NCI-H1048 (cell line): Measurements from ENCODE around the gene KRTAP5-3.
"Not testable (repeated sequence)": the region's sequence is repeated elsewhere in the genome, so short reads cannot be mapped to it uniquely, and the experiment has no call there.

Experiments
- DNase-seq: peaks from one replicate; lab custom pipeline; 2025; lab: John Stamatoyannopoulos, UW

The KRTAP5-3 gene

DNA sequence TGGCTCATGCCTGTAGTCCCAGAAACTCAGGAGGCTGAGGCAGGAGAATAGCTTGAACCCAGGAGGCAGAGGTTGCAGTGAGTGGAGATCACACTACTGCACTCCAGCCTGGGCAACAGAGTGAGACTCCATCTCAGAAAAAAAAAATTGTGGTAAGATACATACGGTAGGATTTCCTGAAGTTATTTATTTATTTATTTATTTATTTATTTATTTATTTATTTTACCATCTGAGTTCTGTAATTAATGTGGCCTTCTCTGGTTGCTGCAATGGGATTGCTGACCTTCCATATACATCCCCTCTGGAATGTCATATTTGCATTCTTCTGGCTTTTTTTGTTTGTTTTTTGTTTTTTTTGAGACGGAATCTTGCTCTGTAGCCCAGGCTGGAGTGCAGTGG, 25.4 kb downstream of the KRTAP5-3 start:
- DNase-seq = not testable (repeated sequence)

DNA sequence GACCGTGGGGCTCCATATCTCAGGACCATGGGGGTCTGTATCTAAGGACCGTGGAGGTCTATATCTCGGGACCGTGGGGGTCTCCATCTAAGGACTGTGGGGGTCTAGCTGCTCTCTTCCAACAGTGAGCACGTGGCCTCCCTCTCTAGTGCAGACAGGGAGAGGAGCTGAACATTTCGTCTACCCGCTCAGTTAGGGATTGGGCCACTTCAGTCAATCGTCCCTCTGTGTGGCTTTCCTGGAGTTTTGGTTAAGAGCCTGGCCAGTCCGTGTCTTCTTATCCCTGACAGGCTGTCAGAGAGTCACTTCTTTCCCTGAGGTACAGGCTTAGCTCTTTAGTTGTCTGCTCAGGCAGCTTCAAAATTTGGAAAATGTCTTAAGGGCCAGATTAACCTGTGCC, 26.3 kb downstream of the KRTAP5-3 start:
- DNase-seq = no peak

DNA sequence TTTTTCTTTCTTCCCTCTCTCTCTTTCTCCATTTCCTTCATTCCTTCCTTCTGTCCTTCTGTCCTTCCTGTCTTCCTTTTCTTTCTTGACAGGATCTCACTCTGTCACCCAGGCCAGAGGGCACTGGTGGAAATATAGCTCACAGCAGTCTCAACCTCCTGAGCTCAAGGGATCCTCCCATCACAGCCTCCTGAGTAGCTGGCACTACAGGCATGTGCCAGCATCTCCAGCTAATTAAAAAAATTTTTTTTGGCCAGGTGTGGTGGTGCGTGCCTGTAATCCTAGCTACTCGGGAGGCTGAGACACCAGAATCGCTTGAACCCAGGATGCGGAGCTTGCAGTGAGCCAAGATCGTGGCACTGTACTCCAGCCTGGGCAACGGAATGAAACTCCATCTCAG, 31.4 kb downstream of the KRTAP5-3 start:
- DNase-seq = no peak

DNA sequence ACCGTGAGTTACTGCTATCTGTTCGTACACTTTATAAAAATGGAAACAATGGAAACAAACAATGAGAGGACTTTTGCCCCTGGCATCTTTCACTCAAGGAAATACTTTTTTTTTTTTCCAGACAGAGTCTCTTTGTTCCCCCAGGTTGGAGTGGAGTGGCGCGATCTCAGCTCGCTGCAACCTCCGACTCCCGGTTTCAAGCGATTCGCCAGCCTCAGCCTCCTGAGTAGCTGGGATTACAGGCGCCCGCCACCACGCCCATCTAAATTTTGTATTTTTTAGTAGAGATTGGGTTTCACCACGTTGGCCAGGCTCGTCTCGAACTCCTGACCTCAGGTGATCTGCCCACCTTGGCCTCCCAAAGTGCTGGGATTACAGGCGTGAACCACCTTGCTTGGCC, 32.5 kb downstream of the KRTAP5-3 start:
- not testable (repeated sequence) for DNase-seq

DNA sequence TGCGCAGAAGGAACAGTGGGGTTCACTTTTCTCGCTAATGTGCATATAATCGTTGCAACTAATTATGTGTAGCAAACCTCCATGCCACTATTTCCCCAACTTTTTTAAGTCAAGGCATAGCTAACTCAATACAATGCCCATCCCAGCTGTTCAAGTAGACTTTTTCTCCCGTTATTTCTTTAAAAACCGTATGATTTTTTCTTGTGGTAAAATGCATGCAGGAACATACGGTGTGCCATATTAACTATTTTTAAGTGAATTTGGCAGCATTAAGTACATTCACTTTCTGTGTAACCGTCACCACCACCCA, 33.4 kb downstream of the KRTAP5-3 start:
- no peak for DNase-seq

DNA sequence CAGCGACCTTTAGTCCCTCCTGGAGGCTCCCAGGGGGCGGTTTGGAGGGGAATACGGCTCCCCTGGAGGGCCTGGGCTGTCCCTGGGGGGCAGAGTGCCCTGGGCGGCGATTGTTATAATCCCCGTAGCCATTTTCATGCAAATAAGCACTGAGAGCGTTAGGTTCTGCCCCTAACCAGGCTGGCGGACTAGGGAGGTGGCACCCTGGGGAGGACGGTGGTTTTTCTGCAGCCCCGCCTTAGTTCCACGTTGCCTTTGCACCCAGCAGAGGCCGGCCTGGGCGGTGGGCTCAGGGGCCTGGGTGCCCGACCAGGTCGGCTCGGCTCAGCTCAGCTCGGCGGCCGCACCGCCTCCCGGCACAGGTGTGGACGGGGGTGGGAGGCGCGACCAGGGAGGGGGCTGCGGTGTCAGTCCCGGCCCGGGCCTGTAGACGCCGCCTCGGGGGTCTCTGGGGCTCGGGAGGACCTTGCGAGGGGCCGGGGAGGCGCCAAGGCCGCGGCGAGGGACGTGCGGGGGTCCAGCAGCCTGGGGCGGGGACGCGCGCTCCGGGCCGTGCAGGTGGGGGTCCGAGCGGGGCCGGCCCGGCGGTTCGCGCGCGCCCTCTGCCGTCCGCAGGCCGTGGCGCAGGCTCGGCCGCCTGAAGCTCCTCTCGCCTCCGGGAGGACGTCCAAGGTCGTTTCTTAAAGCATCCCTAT, 33.9 kb downstream of the KRTAP5-3 start:
- no peak for DNase-seq

DNA sequence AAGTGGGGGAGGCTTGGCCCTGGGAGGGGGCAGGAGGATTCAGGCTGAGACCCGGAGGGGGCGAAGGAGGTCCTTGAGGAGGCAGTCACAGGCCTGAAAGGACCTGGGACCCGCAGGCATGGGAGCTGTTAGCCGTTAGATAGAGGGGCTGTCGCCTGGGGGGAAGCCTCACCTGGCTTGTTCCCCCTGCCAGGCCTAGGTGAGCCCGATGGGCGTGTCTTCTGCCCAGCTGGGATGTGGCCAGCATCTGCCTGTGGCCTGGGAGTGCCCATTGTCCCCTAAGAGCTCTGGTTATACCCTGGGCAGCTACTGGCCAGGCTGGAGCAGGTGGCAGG, 34.4 kb downstream of the KRTAP5-3 start:
- DNase-seq = no peak

DNA sequence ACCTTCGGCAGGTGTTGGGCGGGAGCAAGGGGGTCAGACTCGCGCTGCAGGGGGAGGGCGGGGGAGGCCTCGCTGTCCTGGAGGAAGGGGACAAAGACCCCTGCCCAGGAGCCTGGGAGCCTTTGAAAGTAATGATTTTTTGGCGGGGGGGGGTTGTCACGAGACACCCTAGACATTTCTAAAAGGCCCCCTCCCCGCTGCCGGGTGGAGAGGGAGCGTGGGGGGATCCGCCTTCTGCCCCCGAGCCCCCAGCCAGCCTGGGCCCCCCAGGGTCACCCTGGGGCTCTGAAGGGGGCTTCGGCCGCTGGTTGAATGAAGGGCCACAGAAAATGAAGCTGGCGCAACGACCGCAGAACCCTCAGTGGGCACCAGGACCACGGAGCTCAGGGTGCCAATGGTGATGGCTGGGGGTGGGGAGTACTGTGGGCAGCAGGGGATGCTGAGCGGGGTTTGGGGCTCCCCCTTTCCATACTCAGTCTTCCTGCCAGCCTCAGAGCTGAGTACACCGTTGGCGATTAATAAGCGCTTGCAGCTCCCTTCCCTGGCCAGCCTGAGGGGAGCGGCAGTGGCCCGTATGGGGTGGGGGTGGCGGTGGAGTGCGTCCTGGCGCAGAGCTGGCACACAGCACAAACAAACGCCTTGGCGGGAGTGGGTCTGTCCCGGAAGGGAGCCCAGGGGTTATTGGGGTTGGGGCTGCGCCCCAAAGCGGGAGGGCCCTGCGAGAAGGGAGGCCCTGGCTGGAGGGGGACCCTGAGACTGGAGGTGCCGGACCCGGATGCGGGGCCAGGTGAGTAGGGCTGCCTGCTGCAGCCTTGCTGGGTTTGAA, 35.0 kb downstream of the KRTAP5-3 start:
- DNase-seq = no peak

DNA sequence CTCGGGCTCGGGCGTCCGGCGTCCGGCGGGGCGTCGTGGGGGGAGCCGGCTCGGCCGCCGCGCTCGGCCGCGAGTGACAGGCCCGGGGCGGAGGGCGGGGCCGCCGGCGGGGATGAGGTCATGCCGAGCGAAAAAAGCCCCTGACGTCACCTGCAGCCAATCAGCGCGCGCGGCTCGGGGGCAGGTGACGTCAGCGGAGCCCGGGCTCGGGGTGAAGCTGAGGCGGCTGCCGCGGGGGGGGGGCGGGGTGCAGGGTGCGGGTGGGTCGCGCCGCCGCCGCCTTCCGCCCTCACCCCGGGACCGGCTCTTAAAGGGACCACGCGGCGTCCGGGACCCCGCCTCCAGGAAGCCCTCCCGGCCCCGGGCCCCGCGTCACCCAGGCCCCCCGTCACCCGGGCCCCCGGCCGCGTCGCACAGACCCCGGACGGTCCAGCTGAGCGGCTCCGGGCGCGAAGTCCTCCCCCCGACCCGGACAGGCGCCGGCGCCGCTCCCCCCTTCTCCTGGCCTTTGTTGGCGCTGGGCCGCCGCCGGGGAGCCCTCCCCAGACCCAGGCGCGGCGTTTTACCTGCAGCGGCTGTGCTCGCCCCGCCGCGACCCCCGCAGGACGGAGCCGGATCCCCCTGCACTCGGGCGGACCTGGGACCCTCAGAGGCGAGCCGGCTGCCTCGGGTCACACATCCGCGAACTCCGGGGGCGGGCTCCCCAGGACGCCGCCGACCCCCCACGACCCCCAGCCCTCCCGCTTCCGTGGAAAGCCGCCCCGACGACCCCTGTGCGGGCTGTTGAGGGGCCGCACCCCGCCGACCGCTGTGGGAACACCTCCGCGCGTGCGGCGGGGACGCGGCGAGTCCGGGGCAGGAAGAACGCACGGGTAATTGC, 35.8 kb downstream of the KRTAP5-3 start, which contains the start of gene DUSP8:
TSS of gene DUSP8 (minus strand) at position 75 of the 880 bp plus-strand sequence. CDS start 6,445 bp downstream, outside the sequence.
- DNase-seq = no peak

DNA sequence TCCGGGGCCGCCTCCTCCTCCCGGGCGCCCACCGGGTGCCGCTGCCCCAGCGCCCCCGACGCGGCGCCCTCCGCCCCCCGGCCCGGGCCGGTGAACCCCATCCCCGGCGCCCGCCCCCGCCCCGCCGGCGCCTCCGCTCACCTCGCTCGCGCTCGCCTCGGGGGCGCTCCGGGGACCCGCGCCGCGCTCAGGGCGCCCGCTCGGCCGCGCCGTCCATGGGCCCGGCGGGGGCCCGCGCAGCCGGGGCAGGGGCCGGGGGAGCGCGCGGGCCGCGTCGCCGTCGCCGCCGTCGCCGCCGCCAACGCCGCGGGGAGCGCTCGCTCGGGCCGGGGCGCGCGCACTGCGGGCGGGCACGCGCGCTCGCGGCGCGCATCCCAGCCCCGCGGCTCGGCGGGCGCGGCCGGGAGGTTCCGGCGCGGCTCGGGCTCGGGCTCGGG, 36.5 kb downstream of the KRTAP5-3 start:
- no peak for DNase-seq

DNA sequence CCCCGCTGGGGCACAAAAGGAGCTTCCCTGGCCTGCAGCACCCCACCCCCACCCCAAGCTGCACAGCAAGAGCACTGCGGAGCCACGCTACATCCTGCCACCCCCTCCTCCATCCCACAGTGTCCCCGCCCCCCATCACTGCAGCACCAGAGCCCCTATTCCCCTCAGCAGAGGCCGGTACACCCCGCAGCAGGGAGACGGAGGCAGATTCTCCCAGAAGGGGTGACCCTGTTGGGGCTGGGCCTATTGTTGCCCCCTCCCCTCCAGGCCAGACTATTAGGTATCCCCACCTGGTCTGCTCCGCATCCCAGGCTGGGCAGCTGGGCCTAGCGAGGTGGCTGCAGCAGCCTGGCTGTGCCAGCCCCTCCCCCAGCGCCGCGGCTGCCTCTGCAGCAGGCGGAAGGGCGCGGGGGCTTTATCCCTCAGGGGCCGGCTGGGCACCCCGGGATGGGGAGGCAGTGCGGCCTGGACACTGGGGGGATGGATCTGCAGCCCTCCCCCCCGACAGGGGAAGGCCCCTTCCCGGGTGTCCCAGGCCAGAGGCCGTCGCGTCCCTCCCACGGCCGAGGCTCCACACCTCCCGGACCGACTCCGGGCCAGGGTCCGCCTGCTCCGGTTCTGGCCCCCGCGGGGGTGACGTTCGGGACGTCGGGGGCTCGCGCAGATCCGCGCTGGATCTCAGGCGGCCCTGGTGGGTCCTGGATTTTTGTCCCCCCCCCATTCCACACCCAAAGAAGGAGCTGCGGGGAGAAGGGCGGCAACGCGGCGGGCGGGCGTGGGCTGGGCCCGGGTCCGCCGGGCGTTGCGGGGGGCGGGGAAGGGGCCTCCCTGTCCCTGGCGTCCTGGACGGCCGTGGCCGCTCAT, 37.1 kb downstream of the KRTAP5-3 start:
- DNase-seq = no peak

DNA sequence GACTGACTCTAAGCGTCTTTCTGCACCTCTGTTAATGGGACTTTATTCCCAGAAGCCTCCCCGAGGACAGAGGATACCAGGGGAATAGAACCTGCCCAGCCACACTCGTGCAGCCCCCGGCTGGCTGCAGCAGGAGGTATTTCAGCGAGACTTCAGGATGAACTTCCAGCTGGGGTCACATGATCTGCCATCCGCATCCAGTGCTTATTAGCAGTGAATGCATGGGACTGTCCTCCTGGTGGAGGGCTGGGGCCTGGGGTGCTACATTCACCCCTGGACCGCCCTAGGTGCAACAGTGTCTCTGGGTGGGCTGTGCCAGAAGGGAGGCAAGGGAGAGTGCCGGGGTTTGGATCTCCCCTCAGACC, 37.8 kb downstream of the KRTAP5-3 start:
- DNase-seq = no peak

DNA sequence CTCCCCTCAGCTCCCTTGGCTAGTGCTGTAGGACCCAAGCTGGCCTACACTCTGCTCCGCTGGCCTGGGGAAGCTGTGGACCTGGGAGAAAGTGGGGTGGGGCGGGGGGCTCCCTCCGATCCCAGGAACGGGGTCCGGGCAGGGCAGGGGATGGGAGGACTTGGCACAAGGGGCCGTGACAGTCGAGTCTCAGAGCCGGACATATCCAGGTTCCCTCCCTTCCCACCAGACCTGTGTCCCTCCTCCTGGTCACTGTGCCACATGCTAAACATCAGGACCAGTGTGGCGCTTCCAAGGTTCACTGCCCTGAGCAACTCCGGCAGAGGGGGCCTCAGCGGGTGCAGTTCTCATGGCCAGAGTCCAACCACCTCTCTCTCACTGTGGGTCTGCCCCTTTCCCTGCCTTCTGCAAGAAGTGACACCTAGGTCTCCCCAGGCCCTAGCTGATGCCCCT, 38.2 kb downstream of the KRTAP5-3 start:
- no peak for DNase-seq

DNA sequence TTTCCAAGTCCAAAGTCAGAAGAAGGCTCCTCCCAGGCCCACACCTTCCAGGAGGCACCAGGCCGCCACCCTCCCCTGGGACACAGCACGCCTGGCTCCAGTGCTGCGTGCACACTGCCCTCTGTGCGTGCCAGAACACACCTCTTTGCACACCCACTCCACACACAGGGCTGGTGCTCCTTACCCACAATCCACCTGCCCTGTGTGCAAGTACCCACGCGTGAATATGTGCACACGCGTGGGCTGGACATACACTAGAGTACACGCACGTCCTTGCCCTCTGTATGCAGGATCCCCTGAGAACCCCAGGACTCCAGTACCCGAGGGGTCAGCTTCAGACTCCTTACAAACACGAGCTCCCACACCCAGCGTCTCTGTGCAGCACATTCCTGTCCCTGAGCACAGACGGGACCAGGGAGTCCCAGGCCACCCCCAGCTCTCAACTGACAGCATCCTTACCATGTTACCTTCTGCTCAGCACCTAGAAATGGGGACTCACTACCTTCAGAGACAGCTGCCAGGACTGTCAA, 38.9 kb downstream of the KRTAP5-3 start:
- DNase-seq = no peak

DNA sequence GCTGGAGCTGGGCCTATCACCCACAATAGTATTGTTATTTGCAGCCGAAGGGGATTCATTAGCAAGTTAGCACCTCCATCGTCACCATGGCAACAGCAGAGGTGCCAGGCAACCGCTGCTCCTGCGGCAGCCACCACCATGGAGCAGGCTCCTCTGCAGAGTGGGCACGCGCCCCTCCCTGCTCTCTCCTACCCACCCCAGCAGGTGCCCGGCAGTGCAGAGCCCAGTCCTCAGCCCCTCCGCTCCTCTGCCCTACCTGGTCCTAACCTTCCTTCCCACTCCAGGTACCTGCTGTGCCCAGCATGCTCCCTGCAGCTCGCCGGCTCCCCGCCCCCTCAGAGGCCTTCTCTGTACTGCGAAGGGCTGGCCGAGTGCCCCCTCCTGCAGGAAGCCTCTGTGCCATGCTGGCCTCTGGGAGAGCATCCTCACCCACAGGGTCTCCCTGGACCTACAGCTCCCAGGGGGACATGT, 39.8 kb downstream of the KRTAP5-3 start:
- DNase-seq = no peak

DNA sequence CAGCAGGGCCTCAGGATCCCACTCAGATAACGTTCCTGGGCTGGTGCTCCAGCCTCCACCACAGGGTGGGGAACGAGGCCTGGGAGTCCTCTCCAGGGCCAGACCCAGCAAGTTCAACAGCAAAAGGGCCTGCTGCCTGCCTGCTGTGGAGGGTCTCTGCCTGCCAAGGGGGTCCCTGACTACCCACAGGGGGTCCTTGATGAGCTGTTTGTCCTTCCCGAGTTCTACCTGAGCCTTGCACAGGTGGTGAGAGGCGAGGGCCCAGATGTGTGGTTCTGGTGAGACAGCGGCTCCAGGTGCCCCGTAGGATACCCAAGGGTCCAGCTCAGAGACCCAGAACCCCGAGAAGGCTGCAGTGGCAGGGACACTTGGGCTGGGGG, 40.6 kb downstream of the KRTAP5-3 start:
- no peak for DNase-seq

DNA sequence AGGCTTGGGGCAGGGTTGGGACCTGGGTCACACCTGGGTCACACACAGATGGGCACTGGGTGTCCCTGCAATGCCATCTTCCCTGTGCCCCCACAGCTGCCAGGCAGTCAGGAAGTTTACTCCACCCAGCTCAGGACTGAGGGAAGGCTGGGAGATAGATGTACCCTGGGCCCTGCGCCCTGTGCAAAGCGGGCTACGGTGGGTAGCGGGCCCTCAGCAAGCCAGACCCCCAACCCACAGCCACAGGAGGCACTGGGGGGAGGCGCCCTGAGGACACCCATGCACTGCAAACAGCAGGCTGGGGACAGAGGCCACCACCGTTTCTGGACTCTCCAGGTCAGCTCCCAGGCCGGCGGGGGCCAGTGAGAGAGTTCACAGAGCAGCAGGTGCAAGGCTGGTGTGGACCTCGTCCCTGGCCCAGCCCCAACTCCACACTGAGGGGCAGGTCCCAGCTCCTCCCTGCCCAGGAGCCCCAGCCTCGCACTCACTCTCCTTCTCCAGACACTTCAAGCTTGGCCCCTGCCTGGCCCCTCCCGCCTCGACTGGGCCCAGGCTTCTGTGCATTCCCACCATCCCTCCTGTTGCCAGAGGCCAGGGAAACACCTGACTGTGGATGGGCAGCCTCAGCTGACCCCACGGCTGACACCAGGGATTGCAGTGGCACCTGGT, 41.1 kb downstream of the KRTAP5-3 start:
- DNase-seq = no peak

DNA sequence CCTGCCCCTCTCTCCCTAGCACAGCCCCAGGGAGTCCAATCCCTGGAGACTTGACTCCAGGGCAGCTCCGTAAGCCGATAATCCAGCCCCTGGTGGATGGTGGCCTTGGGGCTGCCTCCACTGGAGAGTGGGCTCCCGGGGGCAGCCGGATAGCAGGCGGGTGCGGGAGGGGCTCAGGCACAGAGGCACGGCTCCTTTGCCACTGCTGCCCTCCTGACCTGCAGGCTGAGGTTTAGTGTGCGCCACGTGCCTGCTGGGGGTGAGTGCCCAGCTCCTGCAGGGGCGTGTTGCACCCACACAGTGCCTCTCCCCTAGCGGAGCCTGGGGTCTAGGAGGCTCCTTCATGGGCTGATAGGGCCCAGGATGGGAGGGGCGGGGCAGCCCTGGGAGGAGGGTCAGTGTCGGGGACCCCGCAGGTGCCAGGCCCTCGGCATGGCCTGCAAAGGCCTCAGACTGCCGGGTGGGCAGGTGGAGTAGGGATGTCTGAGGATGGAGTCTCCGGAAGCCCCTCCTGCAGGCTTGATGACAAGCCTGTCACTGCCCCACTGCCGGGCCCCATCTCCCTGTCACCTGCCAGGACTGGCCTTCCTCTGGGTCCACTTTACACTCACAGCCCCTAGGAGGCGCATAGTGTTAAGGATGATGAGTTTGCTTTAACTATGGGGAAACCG, 41.7 kb downstream of the KRTAP5-3 start:
- DNase-seq = no peak

DNA sequence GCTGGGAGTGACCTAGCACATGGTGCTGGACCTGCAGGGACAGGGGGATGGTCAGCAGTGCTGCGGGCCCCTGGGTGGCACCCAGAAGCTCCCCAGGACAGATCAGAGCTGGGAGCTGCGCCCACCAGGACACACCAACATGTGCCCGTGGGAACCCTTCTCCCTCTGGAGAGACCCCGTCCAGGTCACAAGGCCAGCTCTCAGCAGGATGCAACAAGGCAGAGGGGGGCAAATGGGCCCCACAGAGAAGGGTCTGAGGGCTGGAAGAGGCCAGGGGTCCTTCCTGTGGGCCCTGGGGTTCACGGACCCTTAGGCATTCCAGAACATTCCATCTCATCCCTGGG, 42.4 kb downstream of the KRTAP5-3 start:
- DNase-seq = no peak

DNA sequence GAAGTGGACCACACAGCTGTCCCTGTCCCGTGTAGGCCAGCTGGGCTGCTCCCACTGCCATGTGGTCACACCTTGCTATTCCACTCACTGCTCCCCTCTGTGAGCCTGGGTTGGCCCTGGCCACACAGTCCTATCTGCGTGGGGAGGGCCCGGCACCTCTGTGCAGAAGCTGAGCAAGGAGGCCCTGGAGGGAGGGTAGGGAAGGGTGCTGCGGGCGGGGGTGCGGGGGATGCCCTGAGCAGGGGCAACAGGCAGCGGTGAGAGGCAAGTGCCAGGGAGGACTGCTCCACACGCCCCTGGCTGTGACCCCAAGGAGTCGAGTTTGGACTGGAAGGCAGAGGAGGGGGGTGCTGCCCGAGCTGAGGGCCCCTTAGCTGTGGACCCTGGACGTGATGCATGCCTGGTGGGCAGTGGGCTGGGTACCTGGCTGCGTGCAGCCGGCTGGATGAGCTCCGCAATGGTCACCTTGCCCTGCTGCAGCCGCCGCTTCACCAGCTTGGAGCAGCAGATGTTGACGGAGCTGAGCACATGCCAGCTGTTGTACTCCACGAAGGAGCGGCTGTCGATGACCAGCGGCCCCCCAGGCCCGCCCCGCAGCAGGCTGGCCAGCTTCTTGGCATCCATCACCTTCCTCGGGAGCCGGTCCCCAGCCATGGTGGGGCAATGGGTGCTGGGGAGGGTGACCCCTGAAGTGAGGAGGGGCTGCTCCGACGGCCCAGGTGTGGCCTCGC, 42.9 kb downstream of the KRTAP5-3 start:
- DNase-seq = no peak
